Mesangial cell (primary cell): ENCODE data around the gene C9orf152. TPM values are rescaled to one million over a fixed set of nuclear protein-coding genes. Genes with fewer than 3 reads are reported as not detected.

Experiments
- total RNA-seq: library from RNA; depleted of rRNA; stranded (reverse); fragments of >200 nt; gene quantifications from 2 replicates; pipeline ENCODE4 v1.2.3, GENCODE V29; 2015

Gene C9orf152, protein sequence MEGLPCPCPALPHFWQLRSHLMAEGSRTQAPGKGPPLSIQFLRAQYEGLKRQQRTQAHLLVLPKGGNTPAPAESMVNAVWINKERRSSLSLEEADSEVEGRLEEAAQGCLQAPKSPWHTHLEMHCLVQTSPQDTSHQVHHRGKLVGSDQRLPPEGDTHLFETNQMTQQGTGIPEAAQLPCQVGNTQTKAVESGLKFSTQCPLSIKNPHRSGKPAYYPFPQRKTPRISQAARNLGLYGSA
- total RNA-seq, result not detected in 2 replicates

GRCh38 chr9:110208031-110208430 lies at the start of gene C9orf152:
C9orf152 (minus strand) TSS chr9:110208159; CDS start chr9:110207579, 580 bp downstream.

GRCh38 chr9:110256380-110257096 lies 48.6 kb upstream of the C9orf152 start, which contains the start of gene TXN:
TXN (minus strand) TSS chr9:110256507; CDS start chr9:110256435, 72 bp downstream.

Other genes with a start within 250 kb of the C9orf152 start
- gene TXN, start 48.3 kb upstream of the C9orf152 start, total RNA-seq, result 113 and 193 TPM in 2 replicates
- gene TXNDC8, start 129.7 kb upstream of the C9orf152 start, total RNA-seq, result not detected in 2 replicates